ENCODE results near the gene SLC6A20. TPM values are rescaled to one million over a fixed set of nuclear protein-coding genes. Genes with fewer than 3 reads are reported as not detected.

The SLC6A20 gene
- total RNA-seq, 1 experiment from 2014 or later = not detected

DNA sequence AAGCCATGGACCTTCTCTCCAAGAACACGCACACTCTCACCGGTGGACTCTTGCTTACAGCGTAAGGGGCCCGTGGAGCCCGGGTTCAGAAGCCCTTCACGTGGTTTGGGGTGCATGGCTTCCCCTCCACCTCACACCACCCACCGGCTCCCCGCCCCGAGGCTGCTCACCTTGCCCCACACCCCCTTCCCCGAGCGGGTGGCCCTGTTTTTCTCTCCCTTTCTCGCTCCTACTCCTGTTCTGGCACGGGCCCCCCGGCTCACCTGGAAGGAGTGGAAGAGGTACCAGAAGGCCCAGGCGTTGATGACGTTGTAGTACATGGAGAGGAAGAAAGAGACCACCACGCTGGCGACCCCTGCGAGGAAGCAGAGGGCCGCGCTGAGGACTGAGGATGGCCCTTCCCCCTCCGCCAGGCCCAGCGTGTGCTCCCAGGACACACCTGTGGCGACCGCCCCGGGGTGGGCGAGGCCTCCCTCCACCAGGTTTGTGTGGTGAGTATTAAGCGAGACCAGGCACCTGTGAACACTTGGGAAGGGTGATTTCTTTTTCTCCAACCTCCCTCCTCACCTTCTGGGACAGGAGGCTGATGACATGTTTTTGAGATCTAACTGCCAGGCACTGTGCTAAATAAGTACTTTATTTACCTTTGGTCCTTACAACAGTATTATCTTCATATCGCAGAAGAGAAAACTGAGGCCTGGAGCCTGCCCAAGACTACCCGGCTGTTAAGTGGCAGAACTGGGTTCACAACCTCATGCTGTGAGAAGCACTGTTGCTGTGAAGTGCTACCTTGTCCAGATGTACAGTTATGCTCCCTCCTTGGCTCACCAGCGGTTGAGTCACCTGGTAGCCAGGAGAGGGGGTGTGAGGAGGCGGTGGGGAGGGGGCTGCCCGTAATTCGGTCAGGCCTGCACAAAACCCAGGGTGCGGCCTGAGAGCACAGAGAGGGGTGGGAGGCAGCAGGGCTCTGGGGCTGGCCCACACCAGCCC, 16.3 kb downstream of the SLC6A20 start:
- DNase-seq (ENCODE audit: low read depth) = no peak

- no peak for DNase-seq (ENCODE audit: low read depth)
Observed at GRCh38 chr3:45778761-45779201, 17.6 kb downstream of the SLC6A20 start.

- DNase-seq (ENCODE audit: low read depth) = no peak
Observed at GRCh38 chr3:45777746-45778386, 18.5 kb downstream of the SLC6A20 start.

GRCh38 chr3:45777111-45777745, 19.1 kb downstream of the SLC6A20 start:
- no peak for DNase-seq (ENCODE audit: low read depth)

- no peak for DNase-seq (ENCODE audit: low read depth)
Observed at GRCh38 chr3:45776611-45777010, 19.7 kb downstream of the SLC6A20 start.

GRCh38 chr3:45776301-45776595, 20.1 kb downstream of the SLC6A20 start:
- no peak for DNase-seq (ENCODE audit: low read depth)

DNA sequence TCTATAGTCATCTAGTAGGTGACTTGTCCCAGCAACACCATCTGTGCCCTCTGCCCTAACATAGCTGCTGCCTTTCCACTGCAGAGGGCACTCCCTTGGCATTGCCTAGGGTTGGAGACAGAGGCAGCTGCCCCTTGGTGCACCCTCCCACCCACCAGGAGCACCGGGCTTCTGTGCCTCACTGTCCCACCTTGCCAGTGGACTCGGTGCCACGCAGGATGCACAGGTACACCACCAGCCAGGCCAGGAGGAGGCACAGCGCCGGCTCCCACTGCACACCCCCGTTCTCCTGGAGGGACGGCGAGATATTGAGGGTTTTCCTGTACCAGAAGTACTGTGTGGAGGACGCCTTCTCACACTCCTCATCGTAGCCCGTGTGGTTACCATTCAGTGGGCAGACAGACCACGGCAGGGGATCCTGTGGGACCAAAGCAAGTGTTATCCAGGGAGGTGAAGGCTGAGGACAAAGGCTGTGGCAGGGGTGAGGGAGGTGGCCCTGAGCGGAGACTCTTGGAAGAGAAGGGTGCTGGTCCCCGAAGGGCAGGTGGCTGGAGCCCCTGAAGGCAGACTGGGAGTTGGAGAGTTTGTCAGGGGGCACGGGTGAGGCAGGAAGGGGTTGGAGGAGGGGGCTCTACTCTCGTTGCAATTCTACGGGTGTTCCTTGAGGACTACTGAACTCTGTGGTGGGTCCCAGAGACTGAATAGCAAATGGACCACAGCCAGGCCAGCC, 20.6 kb downstream of the SLC6A20 start:
- DNase-seq (ENCODE audit: low read depth) = no peak

- no peak for DNase-seq (ENCODE audit: low read depth)
Observed at GRCh38 chr3:45774581-45775521, 21.5 kb downstream of the SLC6A20 start.

GRCh38 chr3:45773714-45774449, 22.5 kb downstream of the SLC6A20 start:
- no peak for DNase-seq (ENCODE audit: low read depth)

DNA sequence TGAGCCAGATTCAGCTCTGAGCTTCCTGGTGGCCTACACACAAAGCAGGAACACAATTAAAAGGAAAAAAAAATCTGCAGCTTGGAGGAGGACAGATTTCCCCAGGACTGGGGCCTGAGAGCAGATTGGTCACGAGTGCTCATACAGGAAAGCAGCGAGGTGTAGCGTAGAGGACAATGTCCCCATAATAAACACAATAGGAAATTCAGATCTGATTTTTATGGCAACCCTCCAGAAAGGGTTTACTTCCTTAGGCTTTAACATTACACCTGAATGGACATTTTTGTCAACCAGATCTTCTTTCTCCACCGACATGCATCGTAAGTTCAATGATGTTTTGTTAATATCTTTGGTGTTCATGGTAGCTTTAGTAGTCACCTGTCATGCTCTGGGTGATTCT, 23.3 kb downstream of the SLC6A20 start:
- DNase-seq (ENCODE audit: low read depth) = no peak

DNA sequence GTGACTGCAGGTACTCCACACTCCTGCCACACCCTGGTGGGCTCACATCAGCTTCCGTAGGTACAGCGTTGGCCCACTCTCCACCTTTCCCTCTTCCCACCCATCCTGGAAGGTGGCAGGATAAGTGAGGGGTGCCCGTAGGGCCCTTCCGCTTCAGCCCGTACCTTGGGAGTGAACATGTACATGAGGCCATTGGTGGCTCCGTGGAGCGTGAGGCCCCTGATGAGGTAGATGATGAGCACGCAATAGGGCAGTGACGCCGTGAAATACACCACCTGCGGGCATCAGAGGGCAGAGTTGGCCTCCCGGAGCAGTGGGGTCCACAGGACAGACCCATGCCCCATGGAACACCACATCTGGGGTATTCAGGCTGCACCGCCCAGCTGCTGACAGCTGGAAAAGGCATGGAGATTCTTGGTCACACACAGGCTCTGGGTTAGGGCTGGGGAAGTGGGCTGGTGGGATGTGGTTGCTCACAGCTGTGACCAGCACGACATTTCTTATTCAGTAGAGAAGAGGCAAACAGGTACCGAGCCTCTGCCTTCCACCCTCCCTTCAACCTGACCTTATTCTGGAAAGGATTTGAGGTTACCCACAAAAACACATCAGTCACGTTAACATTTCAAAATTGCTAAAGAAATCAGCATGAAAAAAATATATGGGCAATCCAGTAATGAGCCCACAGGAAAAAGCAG, 23.8 kb downstream of the SLC6A20 start:
- no peak for DNase-seq (ENCODE audit: low read depth)

DNA sequence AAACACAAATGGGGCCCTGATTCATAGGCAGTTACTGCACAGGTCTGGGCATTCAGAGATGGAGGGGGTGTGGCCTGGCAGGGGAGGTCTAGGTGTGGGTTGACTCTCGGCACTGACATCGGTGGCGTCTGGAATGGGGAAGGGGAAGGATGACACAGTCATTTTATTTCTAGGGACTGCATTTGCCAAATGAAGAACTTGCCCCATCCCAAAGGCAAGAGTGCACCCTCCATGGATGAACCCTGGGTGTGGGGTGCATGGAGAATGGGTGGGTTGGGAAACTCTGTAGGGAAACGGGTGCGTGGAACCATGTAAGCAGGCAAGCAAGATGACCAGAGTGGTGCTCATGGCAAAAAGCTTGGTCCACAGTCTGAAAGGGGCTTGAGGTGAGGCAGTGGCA, 24.5 kb downstream of the SLC6A20 start:
- no peak for DNase-seq (ENCODE audit: low read depth)

- DNase-seq (ENCODE audit: low read depth) = no peak
Observed at GRCh38 chr3:45771166-45771775, 25.1 kb downstream of the SLC6A20 start.

DNA sequence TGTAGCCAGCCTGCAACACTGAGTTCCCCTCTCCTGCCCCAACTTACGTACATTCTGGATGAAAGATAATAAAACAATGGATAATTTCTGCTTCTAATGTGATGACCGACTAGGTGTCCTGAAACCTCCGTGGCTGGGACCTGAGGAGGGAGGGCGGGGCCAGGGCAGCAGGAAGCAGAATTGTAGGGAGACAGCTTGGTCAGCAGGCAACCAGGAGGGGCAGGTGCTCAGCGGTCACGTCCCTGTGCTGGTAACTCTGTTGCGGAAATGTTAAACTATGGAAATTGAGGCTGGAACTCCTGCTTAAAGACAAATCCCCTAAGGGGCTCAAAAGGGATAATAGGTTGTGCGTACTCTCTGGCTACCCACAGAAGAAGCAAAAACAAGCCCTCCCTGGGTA, 30.4 kb downstream of the SLC6A20 start:
- no peak for DNase-seq (ENCODE audit: low read depth)

GRCh38 chr3:45765266-45765851, 31.0 kb downstream of the SLC6A20 start:
- no peak for DNase-seq (ENCODE audit: low read depth)

DNA sequence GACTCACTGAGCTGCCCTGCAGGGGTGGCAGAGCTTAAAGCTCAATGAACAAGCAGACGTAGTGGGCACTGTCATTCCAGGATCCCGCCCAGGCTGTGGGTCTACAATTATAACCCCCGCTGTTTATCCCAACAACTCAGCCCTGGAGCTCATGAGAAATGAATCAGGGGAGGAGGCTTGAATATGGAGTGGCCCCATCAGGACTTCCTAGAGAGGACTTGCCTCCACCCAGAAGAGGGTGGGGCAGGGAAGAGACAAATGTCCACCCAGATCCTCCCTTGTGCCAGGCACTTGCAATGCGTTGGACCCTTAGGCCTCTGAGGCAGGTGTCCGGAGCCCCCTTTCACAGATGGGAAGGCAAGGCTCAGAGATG, 33.0 kb downstream of the SLC6A20 start:
- no peak for DNase-seq (ENCODE audit: low read depth)

- DNase-seq (ENCODE audit: low read depth) = no peak
Observed at GRCh38 chr3:45762647-45763302, 33.6 kb downstream of the SLC6A20 start.

DNA sequence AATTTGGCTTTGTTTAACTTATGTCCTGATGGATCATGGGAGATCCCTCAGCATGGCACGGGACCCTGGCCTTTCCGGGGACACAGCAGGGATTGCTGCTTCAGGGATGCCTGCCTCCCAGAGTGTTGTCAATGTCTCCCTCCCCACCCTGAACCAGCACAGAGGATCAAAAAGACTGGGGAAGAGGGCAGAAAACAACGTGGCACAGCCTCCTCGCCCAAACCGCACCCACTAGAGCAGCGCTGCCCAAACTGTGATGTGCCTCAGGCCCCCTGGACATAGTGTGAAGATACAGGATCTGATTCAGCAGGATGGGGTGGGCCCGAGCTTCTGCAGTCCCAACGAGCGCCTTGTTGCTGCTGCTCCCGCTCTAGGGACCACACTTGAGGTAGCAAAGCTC, 34.5 kb downstream of the SLC6A20 start:
- DNase-seq (ENCODE audit: low read depth) = no peak
